HepG2 (cell line): ENCODE results near the gene SND1.

ENCODE experiments used
- MEF2D ChIP-seq: sonication (generic); formaldehyde crosslinking; IDR thresholded peaks from 2 replicates; pipeline ENCODE4 v1.5.1; 2020; ENCODE audit warnings: mild to moderate bottlenecking, missing genetic modification reagents
- PLRG1 ChIP-seq: fragments of 450-650 bp; conservative IDR thresholded peaks from 2 replicates; pipeline ENCODE4 v1.6.1; 2016
- YY1 ChIP-seq: IDR thresholded peaks from 2 replicates; pipeline ENCODE4 v1.6.1; 2011; ENCODE audit warnings: low read length, low read depth, moderate library complexity, mild to moderate bottlenecking; ENCODE audit not compliant: insufficient read depth, insufficient replicate concordance
- ZFP36L2 ChIP-seq: sonication (generic); formaldehyde crosslinking; IDR thresholded peaks from 2 replicates; pipeline ENCODE4 v1.4.0; 2020; ENCODE audit warnings: missing genetic modification reagents
- ZIK1 ChIP-seq: sonication (generic); formaldehyde crosslinking; IDR thresholded peaks from 2 replicates; pipeline ENCODE4 v1.5.0; 2020; ENCODE audit warnings: mild to moderate bottlenecking, low read depth, missing genetic modification reagents, borderline replicate concordance
- ZNF703 ChIP-seq: sonication (generic); formaldehyde crosslinking; IDR thresholded peaks from 2 replicates; pipeline ENCODE4 v1.5.1; 2020; ENCODE audit warnings: missing genetic modification reagents, mild to moderate bottlenecking, moderate library complexity, borderline replicate concordance
- TF ChIP-seq, protein P1 (sequence below), 2 experiments: fragments of 450-650 bp in 1 of 2; sonication (generic) in 1 of 2; formaldehyde crosslinking in 1 of 2; IDR thresholded peaks; 2 replicates each; pipeline versions ENCODE4 v1.6.1 to v1.8.0; 2016 to 2022; ENCODE audit warnings: antibody characterized with exemption in 1 of 2, mild to moderate bottlenecking in 1 of 2, missing genetic modification reagents in 1 of 2
- TF ChIP-seq, protein P2 (sequence below): sonication (generic); formaldehyde crosslinking; IDR thresholded peaks from 2 replicates; pipeline ENCODE4 v1.5.0; 2020; ENCODE audit warnings: mild to moderate bottlenecking, missing genetic modification reagents, moderate library complexity
- TF ChIP-seq, protein P3 (sequence below): sonication (generic); formaldehyde crosslinking; conservative IDR thresholded peaks from 2 replicates; pipeline ENCODE4 v1.8.1; 2023; ENCODE audit warnings: missing genetic modification reagents

DNA sequence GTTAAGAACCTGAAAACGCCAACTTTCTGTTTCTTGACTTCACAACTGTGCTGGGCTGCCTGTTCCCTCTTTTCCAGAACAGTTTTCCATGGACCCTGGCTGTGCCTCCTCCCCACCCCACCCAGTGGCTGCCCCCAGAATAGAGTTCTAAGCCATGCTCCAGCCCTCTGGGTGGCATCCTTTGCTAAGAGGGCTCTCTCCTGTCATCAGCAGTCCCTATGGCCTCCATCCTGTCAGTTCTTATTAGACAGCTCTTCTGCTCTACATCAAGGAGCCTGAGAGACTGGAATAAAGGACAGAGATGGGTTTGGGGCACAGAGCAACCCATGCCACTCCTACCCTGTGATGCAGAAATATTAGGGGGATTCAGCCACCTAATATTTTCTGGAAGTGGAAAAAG is 393.2 kb downstream of the SND1 start:
- TF ChIP-seq ZNF703 (CRISPR knock-in tag): no peak
- no peak for TF ChIP-seq MEF2D (CRISPR knock-in tag)
- TF ChIP-seq, protein P1, sequence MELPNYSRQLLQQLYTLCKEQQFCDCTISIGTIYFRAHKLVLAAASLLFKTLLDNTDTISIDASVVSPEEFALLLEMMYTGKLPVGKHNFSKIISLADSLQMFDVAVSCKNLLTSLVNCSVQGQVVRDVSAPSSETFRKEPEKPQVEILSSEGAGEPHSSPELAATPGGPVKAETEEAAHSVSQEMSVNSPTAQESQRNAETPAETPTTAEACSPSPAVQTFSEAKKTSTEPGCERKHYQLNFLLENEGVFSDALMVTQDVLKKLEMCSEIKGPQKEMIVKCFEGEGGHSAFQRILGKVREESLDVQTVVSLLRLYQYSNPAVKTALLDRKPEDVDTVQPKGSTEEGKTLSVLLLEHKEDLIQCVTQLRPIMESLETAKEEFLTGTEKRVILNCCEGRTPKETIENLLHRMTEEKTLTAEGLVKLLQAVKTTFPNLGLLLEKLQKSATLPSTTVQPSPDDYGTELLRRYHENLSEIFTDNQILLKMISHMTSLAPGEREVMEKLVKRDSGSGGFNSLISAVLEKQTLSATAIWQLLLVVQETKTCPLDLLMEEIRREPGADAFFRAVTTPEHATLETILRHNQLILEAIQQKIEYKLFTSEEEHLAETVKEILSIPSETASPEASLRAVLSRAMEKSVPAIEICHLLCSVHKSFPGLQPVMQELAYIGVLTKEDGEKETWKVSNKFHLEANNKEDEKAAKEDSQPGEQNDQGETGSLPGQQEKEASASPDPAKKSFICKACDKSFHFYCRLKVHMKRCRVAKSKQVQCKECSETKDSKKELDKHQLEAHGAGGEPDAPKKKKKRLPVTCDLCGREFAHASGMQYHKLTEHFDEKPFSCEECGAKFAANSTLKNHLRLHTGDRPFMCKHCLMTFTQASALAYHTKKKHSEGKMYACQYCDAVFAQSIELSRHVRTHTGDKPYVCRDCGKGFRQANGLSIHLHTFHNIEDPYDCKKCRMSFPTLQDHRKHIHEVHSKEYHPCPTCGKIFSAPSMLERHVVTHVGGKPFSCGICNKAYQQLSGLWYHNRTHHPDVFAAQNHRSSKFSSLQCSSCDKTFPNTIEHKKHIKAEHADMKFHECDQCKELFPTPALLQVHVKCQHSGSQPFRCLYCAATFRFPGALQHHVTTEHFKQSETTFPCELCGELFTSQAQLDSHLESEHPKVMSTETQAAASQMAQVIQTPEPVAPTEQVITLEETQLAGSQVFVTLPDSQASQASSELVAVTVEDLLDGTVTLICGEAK (IDR thresholded peaks at IDR 0.05): no peak
- TF ChIP-seq, protein P1 (CRISPR knock-in tag; IDR thresholded peaks at IDR 0.05): no peak
- TF ChIP-seq, protein P2, sequence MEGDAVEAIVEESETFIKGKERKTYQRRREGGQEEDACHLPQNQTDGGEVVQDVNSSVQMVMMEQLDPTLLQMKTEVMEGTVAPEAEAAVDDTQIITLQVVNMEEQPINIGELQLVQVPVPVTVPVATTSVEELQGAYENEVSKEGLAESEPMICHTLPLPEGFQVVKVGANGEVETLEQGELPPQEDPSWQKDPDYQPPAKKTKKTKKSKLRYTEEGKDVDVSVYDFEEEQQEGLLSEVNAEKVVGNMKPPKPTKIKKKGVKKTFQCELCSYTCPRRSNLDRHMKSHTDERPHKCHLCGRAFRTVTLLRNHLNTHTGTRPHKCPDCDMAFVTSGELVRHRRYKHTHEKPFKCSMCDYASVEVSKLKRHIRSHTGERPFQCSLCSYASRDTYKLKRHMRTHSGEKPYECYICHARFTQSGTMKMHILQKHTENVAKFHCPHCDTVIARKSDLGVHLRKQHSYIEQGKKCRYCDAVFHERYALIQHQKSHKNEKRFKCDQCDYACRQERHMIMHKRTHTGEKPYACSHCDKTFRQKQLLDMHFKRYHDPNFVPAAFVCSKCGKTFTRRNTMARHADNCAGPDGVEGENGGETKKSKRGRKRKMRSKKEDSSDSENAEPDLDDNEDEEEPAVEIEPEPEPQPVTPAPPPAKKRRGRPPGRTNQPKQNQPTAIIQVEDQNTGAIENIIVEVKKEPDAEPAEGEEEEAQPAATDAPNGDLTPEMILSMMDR (CRISPR knock-in tag): no peak
- TF ChIP-seq ZFP36L2 (CRISPR knock-in tag): no peak
- TF ChIP-seq, protein P3, sequence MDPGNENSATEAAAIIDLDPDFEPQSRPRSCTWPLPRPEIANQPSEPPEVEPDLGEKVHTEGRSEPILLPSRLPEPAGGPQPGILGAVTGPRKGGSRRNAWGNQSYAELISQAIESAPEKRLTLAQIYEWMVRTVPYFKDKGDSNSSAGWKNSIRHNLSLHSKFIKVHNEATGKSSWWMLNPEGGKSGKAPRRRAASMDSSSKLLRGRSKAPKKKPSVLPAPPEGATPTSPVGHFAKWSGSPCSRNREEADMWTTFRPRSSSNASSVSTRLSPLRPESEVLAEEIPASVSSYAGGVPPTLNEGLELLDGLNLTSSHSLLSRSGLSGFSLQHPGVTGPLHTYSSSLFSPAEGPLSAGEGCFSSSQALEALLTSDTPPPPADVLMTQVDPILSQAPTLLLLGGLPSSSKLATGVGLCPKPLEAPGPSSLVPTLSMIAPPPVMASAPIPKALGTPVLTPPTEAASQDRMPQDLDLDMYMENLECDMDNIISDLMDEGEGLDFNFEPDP (CRISPR knock-in tag): no peak
- TF ChIP-seq YY1: no peak
- TF ChIP-seq ZIK1 (CRISPR knock-in tag): no peak
- TF ChIP-seq PLRG1: no peak
